Measurements from ENCODE around the gene CD8B2.
"Not testable (repeated sequence)": the region's sequence is repeated elsewhere in the genome, so short reads cannot be mapped to it uniquely, and the experiment has no call there.

- TF ChIP-seq CTCF (tag by site-specific recombination; IDR thresholded peaks at IDR 0.05); BCL11A (tag by site-specific recombination; IDR thresholded peaks at IDR 0.05; ENCODE audit: low read depth); ZBTB7A (tag by site-specific recombination; IDR thresholded peaks at IDR 0.05; ENCODE audit: low read depth); SETDB1 (IDR thresholded peaks at IDR 0.05; ENCODE audit: insufficient read length, low read length); ZNF350 (tag by site-specific recombination; IDR thresholded peaks at IDR 0.05); ZNF114 (tag by site-specific recombination; IDR thresholded peaks at IDR 0.05); YY1 (tag by site-specific recombination; IDR thresholded peaks at IDR 0.05); REPIN1 (tag by site-specific recombination; IDR thresholded peaks at IDR 0.05; ENCODE audit: low read depth); MZF1 (tag by site-specific recombination; IDR thresholded peaks at IDR 0.05; ENCODE audit: borderline replicate concordance); RBAK (tag by site-specific recombination; IDR thresholded peaks at IDR 0.05); ZNF280C (tag by site-specific recombination; IDR thresholded peaks at IDR 0.05): not testable (repeated sequence)
- TF ChIP-seq, protein P1, sequence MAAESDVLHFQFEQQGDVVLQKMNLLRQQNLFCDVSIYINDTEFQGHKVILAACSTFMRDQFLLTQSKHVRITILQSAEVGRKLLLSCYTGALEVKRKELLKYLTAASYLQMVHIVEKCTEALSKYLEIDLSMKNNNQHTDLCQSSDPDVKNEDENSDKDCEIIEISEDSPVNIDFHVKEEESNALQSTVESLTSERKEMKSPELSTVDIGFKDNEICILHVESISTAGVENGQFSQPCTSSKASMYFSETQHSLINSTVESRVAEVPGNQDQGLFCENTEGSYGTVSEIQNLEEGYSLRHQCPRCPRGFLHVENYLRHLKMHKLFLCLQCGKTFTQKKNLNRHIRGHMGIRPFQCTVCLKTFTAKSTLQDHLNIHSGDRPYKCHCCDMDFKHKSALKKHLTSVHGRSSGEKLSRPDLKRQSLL (tag by site-specific recombination; IDR thresholded peaks at IDR 0.05), result not testable (repeated sequence)
Measured at GRCh38 chr2:106510791-106511190, 23.6 kb downstream of the CD8B2 start.
